B cell (primary cell): ENCODE data around the gene EDAR. TPM values are rescaled to one million over a fixed set of nuclear protein-coding genes. Genes with fewer than 3 reads are reported as not detected.

Source experiments
- ATAC-seq: fragments of 200-7000 bp; cut with Tn5 transposase; one replicate; pipeline ENCODE4 v1.10.0; 2021; ENCODE audit warnings: low read depth, mild to moderate bottlenecking, moderate number of reproducible peaks, moderate library complexity
- CTCF ChIA-PET: fragments of 350-600 bp; sonication (Branson Sonifier 250); formaldehyde crosslinking; loops from one replicate; lab custom pipeline; 2021; ENCODE audit warnings: antibody characterized with exemption, inconsistent platforms; lab: Charles Lee
- POLR2A ChIA-PET: fragments of 350-600 bp; sonication (Branson Sonifier 250); formaldehyde crosslinking; loops from one replicate; lab custom pipeline; 2021; ENCODE audit warnings: antibody characterized with exemption; lab: Charles Lee
- DNase-seq: peaks from one replicate; pipeline ENCODE4 v3.0.0; 2013
- H2AFZ ChIP-seq: 2 replicates; pipeline ENCODE4 v1.6.1; 2012; ENCODE audit warnings: mild to moderate bottlenecking, low read depth, low read length; ENCODE audit not compliant: insufficient read depth, poor library complexity, severe bottlenecking
- H3K27ac ChIP-seq, 2 donors: 1 replicate in 1 of 2; 2 replicates in 1 of 2; pipeline ENCODE4 v1.5.1; 2012 to 2013; ENCODE audit warnings: low read length in 2 of 2, mild to moderate bottlenecking in 2 of 2, moderate library complexity in 1 of 2
- H3K27me3 ChIP-seq, 4 experiments: fragments of 200-600 bp in 1 of 4; sonication (generic) in 1 of 4; replicated peaks in 1 of 4; 1 replicate in 2 of 4; 2 replicates in 2 of 4; pipeline versions ENCODE4 v1.6.1 to v1.7.0; 2013 to 2016; ENCODE audit warnings: low read length in 3 of 4, mild to moderate bottlenecking in 2 of 4, mixed read lengths in 1 of 4, moderate library complexity in 1 of 4; ENCODE audit not compliant: insufficient read depth in 4 of 4, control insufficient read depth in 3 of 4; ENCODE audit errors: control extremely low read depth in 1 of 4
- H3K36me3 ChIP-seq, 2 experiments: replicated peaks in 1 of 2; 1 replicate in 1 of 2; 2 replicates in 1 of 2; pipeline versions ENCODE4 v1.6.1 to v1.7.1; 2013; ENCODE audit warnings: low read length in 1 of 2; ENCODE audit not compliant: insufficient read depth in 2 of 2, control insufficient read depth in 1 of 2; ENCODE audit errors: control extremely low read depth in 1 of 2, extremely low read depth in 1 of 2
- H3K4me1 ChIP-seq, 2 donors: fragments of 200-600 bp in 1 of 2; sonication (generic) in 1 of 2; 1 replicate in 1 of 2; 2 replicates in 1 of 2; pipeline versions ENCODE4 v1.5.1 to v1.6.1; 2013 to 2017; ENCODE audit warnings: low read length in 2 of 2; ENCODE audit not compliant: control insufficient read depth in 2 of 2, insufficient read depth in 2 of 2
- H3K4me2 ChIP-seq: replicated peaks from 2 replicates; pipeline ENCODE3; 2012; ENCODE audit warnings: mild to moderate bottlenecking, low read depth, low read length; ENCODE audit not compliant: poor library complexity, severe bottlenecking
- H3K4me3 ChIP-seq, 5 experiments: fragments of 200-600 bp in 1 of 5; sonication (generic) in 1 of 5; 1 replicate in 3 of 5; 2 replicates in 2 of 5; pipeline versions ENCODE4 v1.5.1 to v1.7.0; 2011 to 2016; ENCODE audit warnings: low read length in 4 of 5, mild to moderate bottlenecking in 4 of 5, low read depth in 2 of 5, control low read depth in 1 of 5, moderate library complexity in 1 of 5; ENCODE audit not compliant: insufficient read depth in 1 of 5; ENCODE audit errors: control extremely low read depth in 1 of 5, extremely low read depth in 1 of 5
- H3K79me2 ChIP-seq: fragments of 200-600 bp; sonication (generic); one replicate; pipeline ENCODE4 v1.6.0; 2016; ENCODE audit warnings: low read length; ENCODE audit not compliant: control insufficient read depth, insufficient read depth
- H3K9ac ChIP-seq: fragments of 200-600 bp; sonication (generic); 2 replicates; pipeline ENCODE4 v1.6.1; 2017; ENCODE audit warnings: mild to moderate bottlenecking, low read length, moderate library complexity
- H3K9me3 ChIP-seq, 3 donors: one replicate each; pipeline versions ENCODE4 v1.6.1 to v1.7.1; 2013; ENCODE audit warnings: low read length in 2 of 3; ENCODE audit not compliant: control insufficient read depth in 2 of 3, insufficient read depth in 1 of 3; ENCODE audit errors: control extremely low read depth in 1 of 3
- H4K20me1 ChIP-seq: 2 replicates; pipeline ENCODE4 v1.6.0; 2012; ENCODE audit warnings: mild to moderate bottlenecking, low read length; ENCODE audit not compliant: insufficient read depth, control insufficient read depth, poor library complexity, severe bottlenecking
- H3K27ac Mint-ChIP-seq: one replicate; pipeline ENCODE4 v1.8.0; 2021; ENCODE audit warnings: mixed read lengths
- H3K27me3 Mint-ChIP-seq: one replicate; pipeline ENCODE4 v1.8.0; 2021; ENCODE audit warnings: mixed read lengths
- H3K4me1 Mint-ChIP-seq: one replicate; pipeline ENCODE4 v1.8.0; 2021; ENCODE audit warnings: mixed read lengths
- H3K4me3 Mint-ChIP-seq: one replicate; pipeline ENCODE4 v1.8.0; 2021; ENCODE audit warnings: mixed read lengths
- H3K9me3 Mint-ChIP-seq: one replicate; pipeline ENCODE4 v1.8.0; 2022; ENCODE audit warnings: mixed read lengths; ENCODE audit not compliant: insufficient read depth
- CTCF ChIP-seq: fragments of 200-600 bp; IDR thresholded peaks from one replicate; pipeline ENCODE4 v1.8.0; 2022; ENCODE audit warnings: antibody characterized with exemption, mild to moderate bottlenecking
- EZH2 ChIP-seq: IDR thresholded peaks from 2 replicates; pipeline ENCODE4 v1.6.1; 2012; ENCODE audit warnings: borderline replicate concordance, low read depth, mild to moderate bottlenecking, moderate library complexity, low read length; ENCODE audit not compliant: insufficient read depth, poor library complexity, severe bottlenecking
- WGBS: methylation state at CpG from one replicate; pipeline ENCODE4 v1.1.5; 2013; ENCODE audit warnings: missing lambda C conversion rate; ENCODE audit not compliant: insufficient coverage; 5-methylcytosine and 5-hydroxymethylcytosine counted together
- intact Hi-C: fragments of 100-400 bp; cut with micrococcal nuclease; formaldehyde crosslinking; loops from one replicate; pipeline ENCODE4 v1.10.0; 2022
- polyA plus RNA-seq: library from polyadenylated mRNA; depleted of rRNA; stranded (reverse); fragments of >200 nt; gene quantifications from 2 replicates; pipeline ENCODE4 v1.2.3, GENCODE V29; 2012
- total RNA-seq, 2 donors: library from RNA; stranded (reverse); fragments of 120-200 nt in 1 of 2; gene quantifications; 1 replicate in 1 of 2; 2 replicates in 1 of 2; pipeline versions ENCODE4 v1.2.3 to v1.2.4, GENCODE V29; 2013 to 2022

EDAR gene
- total and polyA plus RNA-seq, 2 donors (not counting 1 experiment from before 2014, with no cell fraction given): 0.03 TPM; not detected in 1

DNA sequence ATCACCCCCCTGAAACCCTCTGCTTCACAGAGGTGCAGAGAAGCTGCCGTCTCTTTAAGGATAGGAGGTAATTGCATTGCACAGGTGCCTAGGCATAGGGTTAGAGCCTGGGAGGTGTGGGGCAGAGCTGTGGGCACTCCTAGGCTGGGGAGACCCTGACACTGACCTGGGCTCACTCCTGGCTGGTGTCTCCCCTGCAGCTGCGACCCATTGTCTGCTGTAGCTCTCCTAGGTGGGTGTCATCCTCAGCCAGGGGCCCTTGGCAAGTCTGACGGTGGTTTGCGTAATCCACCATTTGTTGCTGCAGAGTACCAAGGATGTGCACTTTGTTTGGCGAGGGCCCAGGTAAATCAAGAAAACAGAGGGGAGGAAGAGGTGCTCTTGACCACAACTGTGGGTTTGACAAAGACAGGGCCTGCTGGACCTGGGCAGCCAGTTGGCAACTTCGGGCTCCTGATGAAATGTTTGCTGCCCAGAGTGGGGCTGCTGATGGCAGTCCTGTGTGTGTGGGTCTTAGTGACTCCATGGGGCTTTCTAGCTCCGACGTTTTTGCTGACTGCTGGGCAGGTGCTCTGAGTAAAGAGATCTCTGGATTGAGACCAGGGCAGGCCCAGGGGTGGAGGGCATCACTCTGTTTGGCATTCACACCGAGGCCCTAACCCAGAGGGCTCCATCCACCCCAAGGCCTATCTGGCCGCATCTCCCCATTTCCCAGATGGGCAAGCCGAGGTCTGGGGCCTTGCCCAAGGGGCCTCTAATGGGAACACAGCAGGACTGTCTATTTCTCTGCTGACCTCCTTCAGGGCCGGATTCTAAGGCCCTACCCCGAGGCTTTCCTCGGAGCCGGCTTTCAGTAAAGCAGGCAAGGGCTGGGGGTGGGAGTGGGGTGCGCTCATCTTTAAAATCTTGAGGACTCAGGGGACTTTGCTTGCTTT, 67.7 kb downstream of the EDAR start:
- Histone ChIP-seq H3K4me1 (no peaks in the 10 kb centered on the region), H3K27me3 (no peaks in the 10 kb centered on the region), H2AFZ (no peak overlapping the region), H3K36me3 (no peaks in the 10 kb centered on the region), H4K20me1 (no peaks in the 10 kb centered on the region), H3K4me2 (no peak overlapping the region), H3K79me2 (no peaks in the 10 kb centered on the region), H3K4me3 (no peak overlapping the region), H3K9ac (no peak overlapping the region), H3K27ac (no peak overlapping the region), H3K9me3 (no peaks in the 10 kb centered on the region)
- TF ChIP-seq EZH2 (no peak), CTCF (no peak)
- WGBS: 84% methylated on average over 16 of the region's 16 CpGs
- DNase-seq: no peak
- Mint-ChIP-seq H3K27ac (no peak overlapping the region), H3K4me1 (no peaks in the 10 kb centered on the region), H3K27me3 (no peaks in the 10 kb centered on the region), H3K9me3 (no peaks in the 10 kb centered on the region), H3K4me3 (no peak overlapping the region)
- ChIA-PET POLR2A (no interaction called here), CTCF (no interaction called here)
- intact Hi-C loops: no loop called here
- ATAC-seq: no peak

DNA sequence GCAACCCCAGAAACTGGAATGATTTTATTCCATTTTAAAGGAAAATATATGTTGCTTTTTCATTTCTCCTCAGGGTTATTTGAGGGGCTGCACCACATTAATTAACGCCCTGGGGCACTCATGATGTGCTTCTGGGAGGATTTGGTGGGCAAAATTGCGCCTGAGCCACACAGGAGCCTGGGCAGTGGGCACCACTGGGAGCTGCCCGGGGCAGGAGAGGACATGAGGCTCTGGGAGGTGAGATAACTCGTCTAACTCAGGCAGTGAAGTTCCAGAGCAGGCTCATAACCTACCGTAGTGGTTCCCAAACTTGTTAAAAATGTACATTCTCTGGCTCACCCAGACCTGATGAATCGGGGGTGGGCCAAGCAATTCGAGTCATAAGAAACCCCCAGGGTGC, 68.3 kb downstream of the EDAR start:
- H2AFZ ChIP-seq: no peak overlapping the region
- ChIA-PET POLR2A (no interaction called here), CTCF (no interaction called here)
- no peak overlapping the region for H3K4me3 ChIP-seq
- no peaks in the 10 kb centered on the region for H3K4me1 ChIP-seq
- 63% methylated on average over 7 of the region's 7 CpGs for WGBS
- no peaks in the 10 kb centered on the region for H3K36me3 ChIP-seq
- ATAC-seq: no peak
- H3K4me3 Mint-ChIP-seq: no peak overlapping the region
- no peak overlapping the region for H3K27ac ChIP-seq
- no peaks in the 10 kb centered on the region for H4K20me1 ChIP-seq
- H3K9me3 ChIP-seq: no peaks in the 10 kb centered on the region
- H3K4me2 ChIP-seq: no peak overlapping the region
- TF ChIP-seq CTCF: no peak
- no peak for TF ChIP-seq EZH2
- no peaks in the 10 kb centered on the region for H3K79me2 ChIP-seq
- H3K9me3 Mint-ChIP-seq: no peaks in the 10 kb centered on the region
- intact Hi-C loops: no loop called here
- no peaks in the 10 kb centered on the region for H3K27me3 ChIP-seq
- H3K27ac Mint-ChIP-seq: no peak overlapping the region
- DNase-seq: no peak
- H3K4me1 Mint-ChIP-seq: no peaks in the 10 kb centered on the region
- no peak overlapping the region for H3K9ac ChIP-seq
- H3K27me3 Mint-ChIP-seq: no peaks in the 10 kb centered on the region
